GM12892 (cell line): Measurements from ENCODE around the gene PDIK1L.

Experiments
- POLR2A ChIP-seq: IDR thresholded peaks from 2 replicates; pipeline ENCODE4 v1.6.1; 2011; ENCODE audit warnings: low read depth, low read length, control low read depth
- POLR2AphosphoS5 ChIP-seq: IDR thresholded peaks from 2 replicates; pipeline ENCODE4 v1.6.1; 2011; ENCODE audit warnings: low read depth, low read length, control low read depth
- TAF1 ChIP-seq: IDR thresholded peaks from 2 replicates; pipeline ENCODE4 v1.6.1; 2011; ENCODE audit warnings: low read depth, mild to moderate bottlenecking, control low read depth, low read length, borderline replicate concordance

- no peak for TF ChIP-seq POLR2A
- TF ChIP-seq POLR2AphosphoS5: no peak
- no peak for TF ChIP-seq TAF1
Measured at GRCh38 chr1:26109229-26110164, 2.1 kb upstream of the PDIK1L start.
